DMS153 treated with DMSO at 0.1 percent for 48 hours (cell line): ENCODE data around the gene PTPRN2.
"Not testable (repeated sequence)": the region's sequence is repeated elsewhere in the genome, so short reads cannot be mapped to it uniquely, and the experiment has no call there.

Source experiments
- DNase-seq: peaks from one replicate; lab custom pipeline; 2025; ENCODE audit not compliant: unreplicated experiment; lab: John Stamatoyannopoulos, UW

PTPRN2 gene

GRCh38 chr7:157565201-157565626 lies 1022.4 kb downstream of the PTPRN2 start:
- DNase-seq = no peak

DNA sequence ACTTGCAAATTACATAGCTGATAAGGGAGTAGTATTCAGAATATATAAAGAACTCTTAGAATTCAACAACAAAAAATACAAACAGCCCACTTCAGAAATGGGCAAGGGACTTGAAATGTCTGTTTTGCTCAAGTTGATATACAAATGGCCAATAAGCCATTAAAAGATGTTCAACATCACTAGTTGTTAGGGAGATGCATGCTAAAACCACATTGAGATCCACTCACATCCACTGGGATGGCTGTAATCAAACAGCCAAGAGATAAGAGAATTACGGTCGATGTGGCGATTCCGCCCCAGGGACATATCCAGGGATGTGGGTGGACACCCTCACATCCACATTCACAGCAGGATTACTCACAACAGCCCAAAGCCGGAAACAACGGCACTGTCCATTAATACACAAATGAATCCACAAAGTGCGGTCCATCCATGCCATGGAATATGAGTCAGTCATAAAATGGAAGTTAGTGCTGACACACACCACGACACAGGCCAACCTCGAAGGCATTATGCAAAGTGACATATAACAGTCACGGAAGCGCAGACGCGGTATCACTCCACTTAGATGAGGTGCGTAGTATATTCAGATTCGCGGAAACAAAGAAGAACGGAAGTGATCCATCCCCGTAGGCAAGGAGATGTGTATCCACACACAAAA lies 1023.0 kb downstream of the PTPRN2 start:
- DNase-seq = no peak

- not testable (repeated sequence) for DNase-seq
Measured at GRCh38 chr7:157563467-157564135, 1024.0 kb downstream of the PTPRN2 start.

GRCh38 chr7:157562522-157563398 lies 1024.9 kb downstream of the PTPRN2 start:
- not testable (repeated sequence) for DNase-seq

- no peak for DNase-seq
Measured at GRCh38 chr7:157561816-157562410, 1025.7 kb downstream of the PTPRN2 start.

DNA sequence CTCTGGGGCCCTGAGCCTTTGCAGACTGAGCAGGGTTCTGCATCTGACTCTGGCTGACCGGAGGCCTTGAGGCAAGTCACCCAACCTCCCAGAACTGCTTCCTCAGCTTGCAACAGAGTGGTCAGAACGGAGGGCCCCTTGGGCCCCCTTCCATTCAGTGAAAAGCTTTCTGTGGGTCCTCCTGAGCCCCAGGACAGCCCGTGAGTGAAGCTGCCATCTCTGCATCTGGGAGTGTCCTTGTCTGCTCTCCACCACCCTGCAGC lies 1026.2 kb downstream of the PTPRN2 start:
- DNase-seq = no peak

- no peak for DNase-seq
Measured at GRCh38 chr7:157560710-157561522, 1026.7 kb downstream of the PTPRN2 start.

GRCh38 chr7:157560258-157560654 lies 1027.4 kb downstream of the PTPRN2 start:
- DNase-seq = no peak

GRCh38 chr7:157559596-157560257 lies 1027.9 kb downstream of the PTPRN2 start:
- no peak for DNase-seq

GRCh38 chr7:157558875-157559595 lies 1028.6 kb downstream of the PTPRN2 start:
- DNase-seq = no peak

GRCh38 chr7:157558516-157558874 lies 1029.1 kb downstream of the PTPRN2 start:
- no peak for DNase-seq

GRCh38 chr7:157558061-157558460 lies 1029.6 kb downstream of the PTPRN2 start:
- DNase-seq = no peak

DNA sequence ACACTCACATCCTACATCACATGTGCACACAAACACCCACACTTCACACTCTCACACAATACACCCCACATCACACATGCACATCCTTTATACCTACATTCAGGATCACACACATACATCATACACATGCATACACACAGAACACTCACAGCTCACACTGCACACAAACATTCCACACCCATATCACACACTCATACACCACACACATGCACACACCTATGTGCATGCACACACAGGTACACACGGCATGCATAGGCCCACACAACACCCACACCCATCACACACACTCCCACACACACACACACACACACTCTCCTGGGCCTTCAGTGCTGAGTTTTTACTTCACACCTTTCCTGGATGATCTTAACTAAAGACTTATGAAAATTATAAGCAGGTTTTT lies 1030.4 kb downstream of the PTPRN2 start:
- DNase-seq = no peak

DNA sequence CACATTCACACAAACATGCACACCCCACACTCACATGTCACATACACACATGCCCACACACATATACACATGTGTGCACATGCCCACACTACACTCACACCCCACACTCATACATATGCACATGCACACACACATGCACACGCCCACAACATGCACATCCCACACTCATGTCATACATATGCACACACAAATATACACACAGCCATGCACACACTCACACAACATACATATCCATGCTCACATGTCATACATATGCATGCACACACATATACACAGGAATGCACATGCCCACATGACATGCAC lies 1031.0 kb downstream of the PTPRN2 start:
- DNase-seq = no peak

DNA sequence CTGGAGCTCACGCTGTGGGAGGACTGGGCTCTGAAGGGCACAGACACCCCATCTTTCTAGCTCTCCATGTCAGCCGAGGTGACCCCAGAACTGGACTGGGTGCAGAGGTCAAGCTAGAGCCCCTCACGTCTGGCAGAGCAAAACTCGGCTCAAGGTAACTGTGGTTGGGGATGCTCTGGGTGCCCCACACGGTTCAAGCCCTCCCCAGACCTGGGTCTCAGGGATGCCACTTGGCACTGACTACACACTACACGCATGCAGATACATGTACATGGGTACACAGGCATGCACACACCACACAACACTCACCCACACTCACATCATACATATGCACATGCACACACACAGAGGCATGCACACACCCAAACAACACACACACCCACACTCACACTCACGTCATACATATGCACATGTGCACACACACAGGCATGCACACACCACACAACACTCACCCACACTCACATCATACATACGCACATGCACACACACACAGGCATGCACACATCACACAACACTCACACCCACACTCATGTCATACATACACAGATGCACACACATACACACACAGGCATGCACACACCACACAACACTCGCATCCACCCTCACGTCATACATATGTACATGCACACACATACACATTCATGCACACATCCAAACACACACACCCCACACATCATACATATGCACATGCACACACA lies 1031.5 kb downstream of the PTPRN2 start:
- no peak for DNase-seq

DNA sequence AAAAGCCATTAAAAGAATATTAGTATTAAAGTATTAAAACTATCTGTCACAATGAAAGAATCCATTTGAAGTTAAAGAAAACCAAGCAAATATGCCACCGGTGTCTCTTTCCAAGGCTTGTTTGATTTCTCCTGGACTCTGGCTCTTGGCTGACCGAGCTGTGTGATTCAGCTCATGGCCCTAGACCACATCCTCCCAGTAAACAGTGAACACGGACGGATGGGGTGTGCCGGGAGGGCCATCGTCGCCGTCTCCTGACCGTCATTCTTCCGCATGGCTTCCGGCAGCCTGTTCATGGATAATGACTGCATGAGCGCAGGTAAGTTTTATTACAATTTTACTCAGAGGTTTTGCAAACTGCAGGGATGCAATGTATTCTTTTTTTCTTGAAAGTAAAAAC lies 1032.3 kb downstream of the PTPRN2 start:
- no peak for DNase-seq

GRCh38 chr7:157554393-157555238 lies 1033.0 kb downstream of the PTPRN2 start:
- no peak for DNase-seq

DNA sequence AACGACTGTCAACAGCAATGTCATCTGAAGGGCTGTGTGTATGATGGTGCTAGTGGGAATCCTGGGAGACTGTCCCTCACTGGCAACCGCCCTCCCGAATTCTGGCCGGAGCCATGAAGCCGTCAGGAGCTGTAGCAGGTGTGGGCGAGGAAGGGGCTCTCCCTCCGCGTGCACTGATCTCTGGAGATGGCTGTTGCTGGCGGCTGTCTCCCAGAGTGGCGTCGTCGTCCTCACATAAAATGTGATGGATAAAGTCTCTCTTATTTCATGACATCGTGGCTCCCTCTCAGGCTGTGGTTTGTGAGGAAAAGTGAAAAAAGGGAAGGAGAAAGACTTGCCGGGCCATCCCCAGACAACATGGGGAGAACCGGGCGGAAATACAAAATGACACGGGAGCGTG lies 1034.4 kb downstream of the PTPRN2 start:
- DNase-seq = no peak
